PC-9 (cell line): Measurements from ENCODE around the gene TMEM174.

Source experiments
- CTCF ChIP-seq: fragments of 200-600 bp; sonication (generic); conservative IDR thresholded peaks from 2 replicates; pipeline ENCODE4 v1.6.1; 2017; ENCODE audit warnings: mixed run types, antibody characterized with exemption, mild to moderate bottlenecking, moderate library complexity
- EZH2 ChIP-seq: fragments of 200-600 bp; sonication (generic); IDR thresholded peaks from 2 replicates; pipeline ENCODE4 v1.8.0; 2017; ENCODE audit warnings: antibody characterized with exemption, low read depth

- TF ChIP-seq CTCF (no peak), EZH2 (no peak)
Measured at GRCh38 chr5:73154208-73155006, 18.6 kb upstream of the TMEM174 start.
